Urothelium cell line (cell line): ENCODE measurements around the gene UCKL1.
A peak's percentile ranks its signal among the peaks of the same experiment; 100 is the strongest.
"Not testable (repeated sequence)": the region's sequence is repeated elsewhere in the genome, so short reads cannot be mapped to it uniquely, and the experiment has no call there.

Source experiments
- DNase-seq: peaks from one replicate; pipeline ENCODE4 v3.0.0; 2011; ENCODE audit warnings: low spot score, mixed read lengths
- FAIRE-seq: peaks from 2 replicates; lab custom pipeline; 2011; peaks lifted over from hg19 to GRCh38; lab: Jason Lieb, UNC

Gene UCKL1

GRCh38 chr20:63955827-63956663 lies at the start of gene UCKL1:
TSS of gene UCKL1 (minus strand) at chr20:63956416. CDS start at chr20:63956372, 44 bp downstream.
- DNase-seq, result peak; percentile 90

GRCh38 chr20:64005394-64005793 lies 49.2 kb upstream of the UCKL1 start:
- DNase-seq, result no peak
- no peak for FAIRE-seq

More at GRCh38 chr20:63955827-63956663, at the start of gene UCKL1:
- no peak for FAIRE-seq

DNA sequence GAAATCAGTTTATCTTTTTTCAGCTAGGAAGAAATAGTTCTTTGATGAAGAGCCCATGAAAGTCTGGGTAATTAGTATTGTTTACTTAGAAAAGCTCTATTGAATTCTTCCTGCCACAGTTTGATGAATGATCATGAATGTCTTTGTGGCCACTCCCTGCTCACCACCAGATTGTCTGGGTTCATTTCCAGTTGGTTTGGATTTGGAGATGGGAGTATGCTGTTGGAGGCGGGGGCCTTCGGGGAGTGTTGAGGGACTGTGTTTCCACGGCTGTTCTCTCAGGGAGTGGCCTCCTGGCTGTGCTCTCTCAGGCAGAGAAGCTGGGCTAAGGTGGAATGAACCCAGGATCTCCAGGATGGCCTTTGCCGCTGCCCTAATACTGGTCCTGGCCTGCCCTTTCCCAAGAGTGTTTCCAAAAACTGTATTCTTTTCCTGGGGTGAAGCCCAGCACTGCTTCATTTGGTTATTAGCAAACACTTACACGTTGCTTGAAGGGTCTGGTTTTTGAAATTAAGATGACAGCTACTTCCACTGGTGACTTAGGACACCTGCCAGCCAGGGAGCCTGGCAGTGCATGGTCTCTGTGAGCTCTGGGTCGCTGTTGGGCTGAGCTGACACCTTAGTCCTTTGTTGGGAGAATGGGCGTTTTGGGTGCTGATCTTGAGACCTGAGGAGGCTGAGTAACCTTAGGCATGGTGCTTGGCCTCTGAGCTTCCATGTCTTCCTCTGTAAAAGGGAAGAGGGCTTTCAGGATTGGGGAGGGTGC lies 47.9 kb upstream of the UCKL1 start:
- FAIRE-seq (no peak), DNase-seq (no peak)

GRCh38 chr20:64001607-64002011 lies 45.4 kb upstream of the UCKL1 start:
- no peak for DNase-seq
- no peak for FAIRE-seq

GRCh38 chr20:64000906-64001305 lies 44.7 kb upstream of the UCKL1 start:
- FAIRE-seq, result no peak
- no peak for DNase-seq

GRCh38 chr20:63982937-63983336 lies 26.7 kb upstream of the UCKL1 start:
- DNase-seq, result no peak
- FAIRE-seq, result no peak

- FAIRE-seq (no peak), DNase-seq (peak; percentile 98)
Observed at GRCh38 chr20:63980806-63981728, 24.9 kb upstream of the UCKL1 start, which contains the start of gene PRPF6. TSS of gene PRPF6 (plus strand) at chr20:63981132. CDS start at chr20:63981246, 114 bp downstream.

DNA sequence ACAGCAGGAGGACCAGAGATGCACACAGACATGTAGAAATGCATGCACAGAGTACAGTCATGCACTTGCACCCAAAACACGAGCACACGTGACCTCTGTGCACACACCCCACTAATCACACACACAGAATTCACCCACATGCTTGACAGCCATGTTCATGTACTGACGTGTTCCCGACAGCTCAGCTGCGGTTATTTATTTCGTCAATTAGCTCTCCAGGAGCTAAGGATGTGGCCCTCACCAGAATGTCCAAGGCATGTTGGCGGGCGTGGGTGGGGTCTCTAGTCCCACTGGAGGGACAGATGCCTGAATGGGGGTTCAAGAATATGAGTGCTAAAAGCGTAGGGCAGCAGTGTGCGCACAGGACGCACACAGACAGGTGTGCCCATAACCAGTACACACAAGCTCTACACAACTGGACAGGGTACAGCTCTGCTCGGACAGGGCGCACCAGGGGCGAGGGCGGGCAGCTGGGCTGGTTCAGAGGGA lies 24.1 kb upstream of the UCKL1 start:
- no peak for FAIRE-seq
- DNase-seq, result no peak

- peak; percentile 63 for DNase-seq
- no peak for FAIRE-seq
Observed at GRCh38 chr20:63979557-63980316, 23.5 kb upstream of the UCKL1 start, which contains the start of gene SAMD10. TSS of gene SAMD10 (minus strand) at chr20:63979642. CDS start at chr20:63979467, 175 bp downstream.

DNA sequence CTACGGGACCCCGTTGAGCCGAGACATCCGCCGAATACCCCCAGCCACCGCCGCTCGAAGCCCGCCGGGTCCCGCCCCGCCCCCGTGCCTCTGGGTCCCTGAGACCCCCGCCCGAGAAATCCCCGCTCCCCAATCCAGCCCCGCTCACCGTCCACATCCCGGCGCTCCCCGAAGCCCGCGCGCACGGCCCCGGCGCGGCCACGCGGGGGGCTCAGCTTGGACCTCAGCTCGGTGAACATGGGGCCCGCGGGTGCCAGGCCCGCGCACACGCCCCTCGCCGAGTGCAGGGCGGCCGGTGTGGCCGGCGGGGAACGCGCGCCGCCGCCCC lies 23.0 kb upstream of the UCKL1 start:
- no peak for FAIRE-seq
- no peak for DNase-seq

GRCh38 chr20:63978319-63979228 lies 22.4 kb upstream of the UCKL1 start:
- DNase-seq (peak; percentile 75), FAIRE-seq (no peak)

DNA sequence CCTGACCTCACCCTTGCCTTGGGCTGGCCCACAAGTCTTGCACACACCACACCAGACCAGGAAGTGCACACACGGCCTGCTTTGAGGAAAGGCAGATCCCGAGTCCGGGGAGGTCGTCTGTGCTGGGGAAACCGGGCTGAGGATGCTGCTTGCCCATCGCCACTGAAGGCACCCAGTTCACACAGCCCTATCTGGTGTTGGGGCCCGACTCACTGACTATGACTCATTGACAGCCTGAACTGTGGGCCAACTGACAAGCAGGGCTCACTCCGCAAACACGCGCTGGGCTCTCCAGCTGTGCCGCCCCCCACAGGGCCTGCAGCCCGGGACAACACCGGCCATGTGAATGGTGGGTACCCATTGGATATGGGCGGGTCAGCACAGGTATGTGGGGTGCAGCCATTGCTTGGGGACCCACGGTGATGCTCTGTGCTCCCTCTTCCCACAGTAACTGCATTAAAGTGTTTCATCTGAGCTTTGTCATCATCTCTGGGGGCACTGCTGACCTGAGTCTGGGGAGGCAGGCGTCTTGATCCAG lies 21.6 kb upstream of the UCKL1 start:
- peak; percentile 45 for DNase-seq
- no peak for FAIRE-seq

DNA sequence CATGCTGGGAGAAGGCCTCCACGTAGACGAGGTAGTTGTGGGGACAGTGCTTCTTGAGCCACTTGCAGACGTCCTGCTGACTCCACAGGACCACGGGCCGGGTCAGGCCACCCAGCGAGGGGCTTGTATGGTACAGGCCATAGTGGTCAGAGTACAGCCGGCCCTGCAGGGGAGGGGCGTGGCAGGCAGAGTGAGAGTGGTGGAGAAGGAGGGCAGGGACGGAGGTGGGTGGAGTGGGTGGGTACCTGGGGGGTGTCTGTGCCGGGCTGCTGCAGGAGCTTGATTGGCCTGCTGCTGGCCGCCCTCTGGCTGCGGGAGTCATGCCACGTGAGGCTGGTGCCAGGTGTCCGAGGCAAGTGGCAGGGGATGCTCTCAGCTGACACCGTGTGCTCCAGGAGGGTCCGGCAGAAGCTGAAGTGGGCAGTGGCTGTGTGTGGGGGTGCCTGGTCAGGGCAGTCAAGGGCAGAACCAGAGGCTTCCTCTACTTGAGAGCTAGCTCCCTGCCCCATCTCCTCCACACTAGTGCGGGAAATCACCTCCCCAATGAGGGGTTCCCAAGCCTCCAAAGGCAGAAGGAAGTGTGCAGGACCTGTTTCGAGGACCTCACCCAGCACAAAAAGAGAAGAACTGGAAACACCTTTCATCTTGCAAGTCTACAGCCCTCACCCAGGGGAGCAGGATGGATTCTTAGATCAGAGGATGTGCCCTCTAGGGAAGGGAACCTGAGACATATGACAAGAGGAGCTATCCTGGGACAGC lies 20.9 kb upstream of the UCKL1 start:
- FAIRE-seq (no peak), DNase-seq (no peak)

DNA sequence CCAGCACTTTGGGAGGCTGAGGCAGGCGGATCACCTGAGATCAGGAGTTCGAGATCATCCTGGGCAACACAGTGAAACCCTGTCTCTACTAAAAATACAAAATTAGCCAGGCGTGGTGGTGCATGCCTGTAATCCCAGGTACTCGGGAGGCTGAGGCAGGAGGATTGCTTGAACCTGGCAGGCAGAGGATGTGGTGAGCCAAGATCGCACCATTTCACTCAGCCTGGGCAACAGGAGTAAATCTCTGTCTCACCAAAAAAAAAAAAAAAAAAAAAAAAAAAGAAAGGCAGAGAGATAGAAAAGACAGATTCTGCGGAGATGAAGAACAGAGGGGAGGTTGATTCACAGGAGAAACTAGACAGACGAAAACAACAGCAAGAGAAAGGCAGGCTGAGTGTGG lies 20.3 kb upstream of the UCKL1 start:
- not testable (repeated sequence) for FAIRE-seq, DNase-seq

DNA sequence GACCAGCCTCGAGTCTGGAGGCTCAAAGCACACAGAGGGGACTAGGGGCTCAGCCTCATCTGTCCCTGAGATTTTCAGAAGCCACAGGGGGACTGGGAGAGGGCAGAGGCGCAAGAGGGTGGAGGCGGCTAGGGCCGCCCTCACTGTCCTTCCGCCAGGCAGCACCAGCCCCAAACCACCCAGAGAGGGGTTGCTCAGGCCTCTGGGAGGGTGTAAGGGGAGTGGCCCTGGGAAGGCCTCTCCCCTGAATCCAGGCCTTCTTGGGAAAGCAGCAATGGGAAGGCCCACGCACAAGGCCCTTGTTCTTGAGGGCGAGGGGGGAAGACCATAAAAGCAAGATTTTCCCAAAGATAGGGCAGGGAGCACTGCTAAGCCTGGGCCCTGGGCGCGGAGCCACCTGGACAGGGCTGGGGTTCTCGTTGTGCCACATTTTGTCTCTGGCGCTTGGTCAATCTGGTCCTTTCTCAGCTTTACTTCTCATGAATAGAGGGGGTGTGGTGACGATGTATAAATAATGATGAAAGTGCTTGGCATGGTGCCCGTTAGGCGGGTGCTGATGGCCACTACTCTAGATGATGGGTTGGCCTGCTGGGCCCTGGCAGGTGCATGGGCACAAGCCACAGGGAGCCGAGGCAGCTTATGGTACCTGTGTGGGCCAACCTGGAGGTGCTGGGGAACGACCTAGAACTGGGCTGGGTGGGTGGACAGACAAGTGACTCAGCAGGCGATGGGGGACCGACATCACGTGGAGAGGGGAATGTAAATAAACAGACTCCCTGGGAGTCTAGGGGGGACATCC lies 18.4 kb upstream of the UCKL1 start:
- FAIRE-seq (no peak), DNase-seq (no peak)

GRCh38 chr20:63973636-63974401 lies 17.6 kb upstream of the UCKL1 start:
- DNase-seq (peak; percentile 90), FAIRE-seq (no peak)
